GM13977 (cell line): ENCODE measurements around the gene ANKHD1.

Experiments
- DNase-seq: peaks from one replicate; pipeline ENCODE4 v3.0.0; 2012; ENCODE audit warnings: low spot score
- CTCF ChIP-seq: IDR thresholded peaks from 2 replicates; pipeline ENCODE4 v1.5.1; 2012; ENCODE audit warnings: mild to moderate bottlenecking, control low read depth; ENCODE audit not compliant: insufficient read depth; ENCODE audit errors: extremely low read depth, missing control alignments
- in situ Hi-C: fragments of 300-500 bp; cut with MboI; formaldehyde crosslinking; loops from one replicate; pipeline ENCODE4 v1.12.0; 2022; ENCODE audit warnings: low sequenced_read_pairs, low pct_unique_long_range_greater_than_20kb, mixed read lengths, inconsistent platforms; ENCODE audit not compliant: unreplicated experiment

The ANKHD1 gene

GRCh38 chr5:140587495-140587894, 185.9 kb downstream of the ANKHD1 start:
- TF ChIP-seq CTCF, result no peak
- DNase-seq, result no peak
- in situ Hi-C loops, result no loop called here

GRCh38 chr5:140588311-140589070, 186.9 kb downstream of the ANKHD1 start:
- in situ Hi-C loops, result no loop called here
- TF ChIP-seq CTCF, result no peak
- DNase-seq, result no peak
